PC-9 (cell line): ENCODE results near the gene KLHL36. TPM values are rescaled to one million over a fixed set of nuclear protein-coding genes. Genes with fewer than 3 reads are reported as not detected.

Source experiments
- BruUV-seq: library from RNA; stranded (reverse); fragments of 400-500 nt; replicated peaks from 2 replicates; lab custom pipeline; 2021; lab: Mats Ljungman, UMichigan
- CTCF ChIA-PET: fragments of 300-600 bp; sonication (Branson Sonifier 250); formaldehyde crosslinking; loops from one replicate; lab custom pipeline; 2022; ENCODE audit warnings: antibody characterized with exemption; lab: Charles Lee
- POLR2A ChIA-PET: fragments of 300-600 bp; sonication (Branson Sonifier 250); formaldehyde crosslinking; loops from one replicate; lab custom pipeline; 2022; ENCODE audit warnings: antibody characterized with exemption; ENCODE audit not compliant: unreplicated experiment; lab: Charles Lee
- DNase-seq, 2 experiments: peaks; one replicate each; pipeline versions ENCODE4 v3.0.0 to v3.0.0-alpha.2; 2015 to 2022; ENCODE audit warnings: mixed read lengths in 1 of 2
- H2AFZ ChIP-seq: fragments of 200-600 bp; sonication (generic); 2 replicates; pipeline ENCODE4 v1.8.1; 2017; ENCODE audit warnings: antibody characterized with exemption
- H3F3A ChIP-seq: fragments of 200-600 bp; sonication (generic); 2 replicates; pipeline ENCODE4 v1.8.1; 2017; ENCODE audit warnings: antibody characterized with exemption, mild to moderate bottlenecking, low read depth; ENCODE audit not compliant: insufficient read depth
- H3K27ac ChIP-seq: fragments of 200-600 bp; sonication (generic); 2 replicates; pipeline ENCODE4 v1.6.1; 2016; ENCODE audit warnings: mixed run types
- H3K27me3 ChIP-seq: fragments of 200-600 bp; sonication (generic); 2 replicates; pipeline ENCODE4 v1.6.1; 2016; ENCODE audit warnings: low read depth, mixed run types; ENCODE audit not compliant: insufficient read depth
- H3K36me3 ChIP-seq: fragments of 200-600 bp; sonication (generic); 2 replicates; pipeline ENCODE4 v1.6.1; 2016; ENCODE audit warnings: low read depth, mixed run types
- H3K4me1 ChIP-seq: fragments of 200-600 bp; sonication (generic); replicated peaks from 2 replicates; pipeline ENCODE4 v1.6.1; 2016; ENCODE audit warnings: mixed run types; ENCODE audit not compliant: insufficient read depth
- H3K4me2 ChIP-seq: fragments of 200-600 bp; sonication (generic); 2 replicates; pipeline ENCODE4 v1.6.1; 2017; ENCODE audit warnings: mixed run types
- H3K4me3 ChIP-seq: fragments of 200-600 bp; sonication (generic); 2 replicates; pipeline ENCODE4 v1.6.1; 2016; ENCODE audit warnings: mixed run types
- H3K79me2 ChIP-seq: fragments of 200-600 bp; sonication (generic); 2 replicates; pipeline ENCODE4 v1.6.1; 2017; ENCODE audit warnings: low read depth, mixed run types
- H3K9me2 ChIP-seq: fragments of 200-600 bp; sonication (generic); 2 replicates; pipeline ENCODE4 v1.8.1; 2017; ENCODE audit warnings: mild to moderate bottlenecking; ENCODE audit not compliant: insufficient read depth
- H3K9me3 ChIP-seq: fragments of 200-600 bp; sonication (generic); 2 replicates; pipeline ENCODE4 v1.8.1; 2016; ENCODE audit warnings: low read depth; ENCODE audit not compliant: insufficient read depth
- H4K20me1 ChIP-seq: fragments of 200-600 bp; sonication (generic); 2 replicates; pipeline ENCODE4 v1.8.1; 2017; ENCODE audit not compliant: insufficient read depth
- CTCF ChIP-seq: fragments of 200-600 bp; sonication (generic); conservative IDR thresholded peaks from 2 replicates; pipeline ENCODE4 v1.6.1; 2017; ENCODE audit warnings: mixed run types, antibody characterized with exemption, mild to moderate bottlenecking, moderate library complexity
- EZH2 ChIP-seq: fragments of 200-600 bp; sonication (generic); IDR thresholded peaks from 2 replicates; pipeline ENCODE4 v1.8.0; 2017; ENCODE audit warnings: antibody characterized with exemption, low read depth
- intact Hi-C: fragments of 100-400 bp; cut with micrococcal nuclease; formaldehyde crosslinking; loops from one replicate; pipeline ENCODE4 v1.10.0; 2022; ENCODE audit not compliant: unreplicated experiment
- total RNA-seq: library from RNA; stranded (reverse); gene quantifications from 2 replicates; pipeline ENCODE4 v1.2.3, GENCODE V29; 2021

The KLHL36 gene
- total RNA-seq, 1 experiment from 2014 or later = 73.8 TPM

- Histone ChIP-seq H3K9me3 (no peaks in the 10 kb centered on the region), H3K4me2 (no peak overlapping the region), H3K79me2 (no peaks in the 10 kb centered on the region), H3K36me3 (no peaks in the 10 kb centered on the region), H3K4me1 (no peaks in the 10 kb centered on the region), H3K9me2 (no peaks in the 10 kb centered on the region), H4K20me1 (no peaks in the 10 kb centered on the region), H3F3A (0 out of 2 replicates have a peak, but pooled peaks cover 5% of the 10 kb centered on the region), H3K4me3 (no peak overlapping the region), H3K27me3 (no peaks in the 10 kb centered on the region), H2AFZ (no peak overlapping the region), H3K27ac (no peak overlapping the region)
- intact Hi-C loops = no loop called here
- CTCF ChIA-PET = interaction anchor here (0.6 kb wide), 1 partner anchor 29 kb away, joined by 3 read pairs; no protein-coding TSS in a partner anchor
- no peak for DNase-seq
- POLR2A ChIA-PET = no interaction called here
- BruUV-seq = no TSS peak
- TF ChIP-seq CTCF = no peak
- no peak for TF ChIP-seq EZH2
These were observed 17.0 kb downstream of the KLHL36 start for GRCh38 chr16:84665359-84665758.

DNA sequence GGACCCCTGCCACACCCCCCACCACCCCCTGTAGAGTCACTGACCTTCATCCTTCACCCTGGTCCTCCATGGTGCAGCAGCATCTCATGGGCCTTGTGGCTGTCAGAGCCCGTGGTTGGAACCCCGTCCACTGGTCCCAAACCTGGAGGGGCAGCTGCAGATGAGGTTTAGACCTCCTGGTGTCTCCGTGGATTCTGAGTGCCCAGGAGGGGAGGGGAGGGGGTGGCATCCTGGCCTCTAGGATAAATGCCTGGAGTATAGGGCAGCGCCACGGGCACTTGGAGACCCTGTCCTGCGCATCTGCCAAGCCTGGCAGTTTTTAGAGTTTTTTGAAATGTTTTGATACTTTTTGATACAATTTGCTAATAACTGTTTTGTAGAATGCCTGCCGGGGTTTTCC is 17.5 kb downstream of the KLHL36 start:
- Histone ChIP-seq H3K4me3 (no peak overlapping the region), H3K4me2 (no peak overlapping the region), H3K36me3 (no peaks in the 10 kb centered on the region), H3K9me3 (no peaks in the 10 kb centered on the region), H3F3A (0 out of 2 replicates have a peak, but pooled peaks cover 5% of the 10 kb centered on the region), H3K79me2 (no peaks in the 10 kb centered on the region), H3K9me2 (no peaks in the 10 kb centered on the region), H3K27me3 (no peaks in the 10 kb centered on the region), H2AFZ (no peak overlapping the region), H3K27ac (no peak overlapping the region), H4K20me1 (no peaks in the 10 kb centered on the region), H3K4me1 (no peaks in the 10 kb centered on the region)
- POLR2A ChIA-PET = no interaction called here
- no peak for DNase-seq
- TF ChIP-seq EZH2 = no peak
- TF ChIP-seq CTCF = no peak
- CTCF ChIA-PET = no interaction called here
- intact Hi-C loops = no loop called here
- BruUV-seq = no TSS peak

- no peaks in the 10 kb centered on the region for H3K79me2 ChIP-seq
- ChIA-PET POLR2A (no interaction called here), CTCF (no interaction called here)
- H3K27ac ChIP-seq = no peak overlapping the region
- H3K4me1 ChIP-seq = peaks cover 4% of the 10 kb centered on the region
- TF ChIP-seq EZH2 (no peak), CTCF (no peak)
- DNase-seq = no peak
- no peaks in the 10 kb centered on the region for H3K9me3 ChIP-seq
- no TSS peak for BruUV-seq
- H3K36me3 ChIP-seq = no peaks in the 10 kb centered on the region
- no peaks in the 10 kb centered on the region for H4K20me1 ChIP-seq
- no peaks in the 10 kb centered on the region for H3K27me3 ChIP-seq
- H3K4me2 ChIP-seq = no peak overlapping the region
- H3F3A ChIP-seq = peaks cover 8% of the 10 kb centered on the region; the same call in 1 of the 2 replicates
- intact Hi-C loops = no loop called here
- no peak overlapping the region for H2AFZ ChIP-seq
- no peak overlapping the region for H3K4me3 ChIP-seq
- no peaks in the 10 kb centered on the region for H3K9me2 ChIP-seq
These were observed 19.4 kb downstream of the KLHL36 start for GRCh38 chr16:84667600-84668309.
